ENCODE results near the gene CDC42EP4.

The CDC42EP4 gene

GRCh38 chr17:73286863-73287296 is 24.9 kb downstream of the CDC42EP4 start:
- no peak for TF ChIP-seq CTCF (conservative IDR thresholded peaks at IDR 0.05; ENCODE audit: low read depth, low read length)
- Histone ChIP-seq H3K27ac (no peak overlapping the region), H3K4me2 (no peak overlapping the region), H3K4me1 (ENCODE audit: low read depth, poor library complexity, severe bottlenecking) (peaks cover 21% of the 10 kb centered on the region), H3K9ac (no peak overlapping the region), H3K79me2 (ENCODE audit: insufficient read depth, low read depth) (peaks cover 7% of the 10 kb centered on the region; the same call in 1 of the 2 replicates), H4K20me1 (ENCODE audit: insufficient read depth) (no peaks in the 10 kb centered on the region), H3K4me3 (IDR thresholded peaks at IDR 0.05; ENCODE audit: insufficient read depth, low read depth, low read length) (no peak overlapping the region), H3K27me3 (ENCODE audit: insufficient read depth, low read depth) (no peaks in the 10 kb centered on the region), H2AFZ (ENCODE audit: low read depth) (no peak overlapping the region), H3K36me3 (ENCODE audit: insufficient read depth) (no peaks in the 10 kb centered on the region)

GRCh38 chr17:73285916-73286862 is 25.6 kb downstream of the CDC42EP4 start:
- Histone ChIP-seq H3K36me3 (ENCODE audit: insufficient read depth) (no peaks in the 10 kb centered on the region), H3K4me2 (no peak overlapping the region), H3K27me3 (ENCODE audit: insufficient read depth, low read depth) (no peaks in the 10 kb centered on the region), H2AFZ (ENCODE audit: low read depth) (no peak overlapping the region), H3K27ac (no peak overlapping the region), H3K4me3 (IDR thresholded peaks at IDR 0.05; ENCODE audit: insufficient read depth, low read depth, low read length) (no peak overlapping the region), H4K20me1 (ENCODE audit: insufficient read depth) (no peaks in the 10 kb centered on the region), H3K79me2 (ENCODE audit: insufficient read depth, low read depth) (peaks cover 7% of the 10 kb centered on the region; the same call in 1 of the 2 replicates), H3K9ac (no peak overlapping the region), H3K4me1 (ENCODE audit: low read depth, poor library complexity, severe bottlenecking) (peaks cover 14% of the 10 kb centered on the region)
- no peak for TF ChIP-seq CTCF (conservative IDR thresholded peaks at IDR 0.05; ENCODE audit: low read depth, low read length)

- Histone ChIP-seq H2AFZ (ENCODE audit: low read depth) (no peak overlapping the region), H3K36me3 (ENCODE audit: insufficient read depth) (no peaks in the 10 kb centered on the region), H4K20me1 (ENCODE audit: insufficient read depth) (no peaks in the 10 kb centered on the region), H3K27ac (no peak overlapping the region), H3K9ac (no peak overlapping the region), H3K4me2 (no peak overlapping the region), H3K4me1 (ENCODE audit: low read depth, poor library complexity, severe bottlenecking) (peaks cover 8% of the 10 kb centered on the region), H3K4me3 (IDR thresholded peaks at IDR 0.05; ENCODE audit: insufficient read depth, low read depth, low read length) (no peak overlapping the region), H3K79me2 (ENCODE audit: insufficient read depth, low read depth) (peaks cover 7% of the 10 kb centered on the region; the same call in 1 of the 2 replicates), H3K27me3 (ENCODE audit: insufficient read depth, low read depth) (no peaks in the 10 kb centered on the region)
- TF ChIP-seq CTCF (conservative IDR thresholded peaks at IDR 0.05; ENCODE audit: low read depth, low read length): no peak
Observed at GRCh38 chr17:73285603-73285908, 26.2 kb downstream of the CDC42EP4 start.

- Histone ChIP-seq H3K9ac (no peak overlapping the region), H2AFZ (ENCODE audit: low read depth) (no peak overlapping the region), H3K27me3 (ENCODE audit: insufficient read depth, low read depth) (no peaks in the 10 kb centered on the region), H3K4me3 (IDR thresholded peaks at IDR 0.05; ENCODE audit: insufficient read depth, low read depth, low read length) (no peak overlapping the region), H3K36me3 (ENCODE audit: insufficient read depth) (no peaks in the 10 kb centered on the region), H3K27ac (no peak overlapping the region), H3K4me2 (no peak overlapping the region), H3K4me1 (ENCODE audit: low read depth, poor library complexity, severe bottlenecking) (peaks cover 3% of the 10 kb centered on the region), H3K79me2 (ENCODE audit: insufficient read depth, low read depth) (peaks cover 3% of the 10 kb centered on the region; the same call in 1 of the 2 replicates), H4K20me1 (ENCODE audit: insufficient read depth) (no peaks in the 10 kb centered on the region)
- TF ChIP-seq CTCF (conservative IDR thresholded peaks at IDR 0.05; ENCODE audit: low read depth, low read length): no peak
Observed at GRCh38 chr17:73284906-73285602, 26.7 kb downstream of the CDC42EP4 start.

Measured in KMS-11 (cell line).